ENCODE data around the gene RNF2.

GRCh38 chr1:185042737-185043136 is 2.6 kb upstream of the RNF2 start:
- TF ChIP-seq CTCF (conservative IDR thresholded peaks at IDR 0.05 in 1 of 2, IDR thresholded peaks at IDR 0.05 in 1 of 2; ENCODE audit: extremely low read depth in 1 of 2, insufficient read depth in 1 of 2, low read depth in 1 of 2, low read length in 2 of 2) (no peak), EZH2 (IDR thresholded peaks at IDR 0.05; ENCODE audit: borderline replicate concordance, low read length) (no peak)
